Renal cortical epithelial cell (primary cell): ENCODE measurements around the gene CAPN12. TPM values are rescaled to one million over a fixed set of nuclear protein-coding genes. Genes with fewer than 3 reads are reported as not detected.

Experiments used
- DNase-seq: peaks from one replicate; pipeline ENCODE4 v3.0.0-alpha.2; 2011; ENCODE audit warnings: low read depth
- total RNA-seq: library from RNA; depleted of rRNA; stranded (reverse); fragments of >200 nt; gene quantifications from 2 replicates; pipeline ENCODE4 v1.2.3, GENCODE V29; 2014

Gene CAPN12
- total RNA-seq, 1 donor from 2014 or later, result 2.6 TPM

DNA sequence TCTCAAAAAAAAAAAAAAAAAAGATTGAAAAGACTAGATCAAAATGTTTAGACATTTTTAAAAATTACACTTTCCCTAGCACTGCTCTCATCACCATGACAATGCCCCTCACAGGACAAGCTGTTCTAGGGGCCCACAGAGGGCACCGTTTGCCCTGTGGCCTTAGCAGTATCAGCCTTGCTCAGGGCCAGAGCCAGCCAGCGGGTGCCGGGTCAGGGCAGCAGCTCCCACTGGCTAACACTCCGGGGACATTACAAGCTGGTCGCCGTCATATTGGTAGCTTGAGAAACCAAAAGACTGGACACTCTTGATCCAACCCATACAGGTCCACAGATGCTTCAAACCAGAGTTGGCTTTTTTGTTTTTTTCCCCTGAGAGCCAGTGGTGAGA is 18.0 kb downstream of the CAPN12 start:
- DNase-seq, result no peak

- DNase-seq, result no peak
Observed at GRCh38 chr19:38725469-38726283, 18.6 kb downstream of the CAPN12 start.

- no peak for DNase-seq
Observed at GRCh38 chr19:38723990-38724854, 20.1 kb downstream of the CAPN12 start.

GRCh38 chr19:38723606-38723965 is 20.7 kb downstream of the CAPN12 start:
- no peak for DNase-seq

- DNase-seq, result no peak
Observed at GRCh38 chr19:38722947-38723605, 21.2 kb downstream of the CAPN12 start.

DNA sequence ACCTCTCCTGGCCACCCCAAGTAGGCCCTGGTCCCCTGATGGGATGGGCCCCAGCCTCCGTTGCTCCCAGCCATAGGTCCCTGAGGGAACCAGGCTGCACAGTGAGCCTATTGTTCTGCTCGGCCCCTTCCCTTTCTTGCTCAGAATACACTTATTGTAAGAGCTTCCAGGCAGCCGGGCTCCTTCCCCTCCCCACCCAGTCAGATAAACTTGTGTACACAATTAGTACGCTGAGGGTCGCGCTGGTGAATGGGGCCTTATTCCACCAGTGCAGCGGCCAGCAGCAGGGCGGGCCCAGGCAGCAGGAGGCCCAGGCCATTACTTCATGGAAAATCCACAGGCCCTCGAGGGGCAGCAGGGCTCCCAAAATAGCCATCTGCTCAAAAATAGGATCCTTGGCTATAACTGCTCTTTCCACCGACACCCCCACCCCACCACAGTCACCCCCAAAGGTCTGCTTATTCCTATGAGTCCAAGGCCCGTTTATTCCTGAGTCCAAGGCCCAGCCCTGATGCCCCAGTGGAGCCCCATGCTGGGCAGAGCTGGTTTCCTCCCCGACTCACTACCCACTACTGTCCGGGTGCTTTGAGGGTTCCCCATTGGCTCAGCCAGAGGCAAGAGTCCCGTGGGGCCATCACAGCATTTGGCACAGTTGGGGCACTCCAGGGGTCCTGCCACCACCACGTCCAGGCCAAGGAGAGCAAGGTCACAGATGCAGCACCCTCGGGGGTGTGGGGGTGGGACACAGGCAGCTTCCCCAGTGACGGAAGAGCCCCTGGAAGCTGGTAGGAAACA is 22.1 kb downstream of the CAPN12 start:
- no peak for DNase-seq

- no peak for DNase-seq
Observed at GRCh38 chr19:38721496-38721895, 22.8 kb downstream of the CAPN12 start.

DNA sequence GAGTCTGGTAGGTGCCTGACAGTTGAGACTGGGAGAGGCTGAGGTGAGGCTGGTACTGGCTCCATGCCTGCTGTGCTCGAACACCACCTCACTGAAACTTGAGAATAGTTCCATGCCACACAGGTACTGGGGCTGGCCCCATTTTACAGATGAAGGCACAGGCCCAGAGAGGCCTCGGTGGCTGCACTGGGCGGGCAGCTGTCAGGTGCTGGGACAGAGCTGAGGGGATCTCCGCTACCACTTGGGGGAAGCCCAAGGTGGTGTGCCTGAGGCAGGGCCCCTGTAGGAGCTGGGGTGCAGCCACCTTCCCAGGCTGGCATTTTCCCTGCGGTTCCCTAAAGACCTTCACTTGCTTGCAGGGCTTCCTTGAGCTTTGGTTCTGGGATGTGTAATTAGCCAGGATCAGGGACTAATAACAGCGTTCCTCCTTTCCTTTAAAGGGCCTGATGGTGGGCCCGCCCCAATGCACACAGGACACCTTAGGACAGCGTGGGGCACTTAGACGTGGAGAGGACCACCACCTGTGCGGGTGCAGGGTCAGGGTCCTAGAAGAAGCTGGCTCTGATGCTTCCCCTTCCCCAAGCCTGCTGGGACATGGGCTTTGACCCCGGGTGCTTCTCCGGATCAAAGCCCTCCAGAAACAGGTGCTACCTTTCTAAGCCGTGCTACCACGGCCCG is 23.6 kb downstream of the CAPN12 start:
- DNase-seq, result no peak

GRCh38 chr19:38719761-38720558 is 24.3 kb downstream of the CAPN12 start:
- DNase-seq, result no peak

- peak; percentile 46 for DNase-seq
Observed at GRCh38 chr19:38718747-38719543, 25.3 kb downstream of the CAPN12 start.

DNA sequence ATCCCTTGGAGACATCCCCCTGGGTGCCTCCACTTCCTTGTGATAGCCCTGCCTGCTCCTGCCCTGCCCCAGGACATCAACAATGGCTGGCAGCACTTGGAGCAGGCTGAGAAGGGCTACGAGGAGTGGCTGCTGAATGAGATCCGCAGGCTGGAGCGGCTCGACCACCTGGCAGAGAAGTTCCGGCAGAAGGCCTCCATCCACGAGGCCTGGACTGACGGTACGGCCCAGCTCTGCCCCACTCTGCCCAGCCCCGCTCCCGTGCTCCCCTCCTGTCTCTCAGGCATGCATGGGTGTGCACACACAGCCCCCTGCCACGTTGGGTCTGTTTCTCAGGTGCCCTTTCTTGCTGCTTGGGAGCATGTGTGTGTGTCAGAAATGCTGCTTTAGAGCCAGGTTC is 26.4 kb downstream of the CAPN12 start:
- DNase-seq, result no peak

DNA sequence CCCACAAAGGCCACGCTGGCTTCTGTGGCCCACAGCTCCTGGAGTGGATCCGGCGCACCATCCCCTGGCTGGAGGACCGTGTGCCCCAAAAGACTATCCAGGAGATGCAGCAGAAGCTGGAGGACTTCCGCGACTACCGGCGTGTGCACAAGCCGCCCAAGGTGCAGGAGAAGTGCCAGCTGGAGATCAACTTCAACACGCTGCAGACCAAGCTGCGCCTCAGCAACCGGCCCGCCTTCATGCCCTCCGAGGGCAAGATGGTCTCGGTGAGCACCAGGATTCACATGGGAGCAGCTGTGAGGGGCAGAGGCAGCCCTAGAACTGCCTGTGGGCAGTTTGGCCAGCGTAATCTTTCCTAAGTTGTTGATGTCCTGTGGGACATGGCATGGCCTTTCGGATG is 27.2 kb downstream of the CAPN12 start:
- no peak for DNase-seq

DNA sequence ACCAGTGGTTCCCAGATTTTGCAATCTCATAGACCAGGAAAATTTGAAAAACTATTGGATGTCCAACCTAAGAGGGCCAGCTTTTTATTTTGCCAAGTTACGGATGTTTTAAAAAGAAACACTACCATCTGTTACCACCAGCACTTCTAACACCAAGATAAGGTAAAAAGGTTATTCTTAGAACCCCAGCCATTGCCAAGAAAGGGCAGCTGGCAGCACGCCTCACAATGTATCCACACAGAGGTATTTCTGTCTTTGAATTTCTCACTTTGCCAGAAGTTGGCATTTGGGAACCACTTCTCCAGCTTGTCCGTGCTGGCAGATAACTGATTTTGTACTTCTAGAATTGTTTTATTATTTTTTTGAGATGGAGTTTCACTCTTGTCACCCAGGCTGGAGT is 28.7 kb downstream of the CAPN12 start:
- DNase-seq, result no peak

DNA sequence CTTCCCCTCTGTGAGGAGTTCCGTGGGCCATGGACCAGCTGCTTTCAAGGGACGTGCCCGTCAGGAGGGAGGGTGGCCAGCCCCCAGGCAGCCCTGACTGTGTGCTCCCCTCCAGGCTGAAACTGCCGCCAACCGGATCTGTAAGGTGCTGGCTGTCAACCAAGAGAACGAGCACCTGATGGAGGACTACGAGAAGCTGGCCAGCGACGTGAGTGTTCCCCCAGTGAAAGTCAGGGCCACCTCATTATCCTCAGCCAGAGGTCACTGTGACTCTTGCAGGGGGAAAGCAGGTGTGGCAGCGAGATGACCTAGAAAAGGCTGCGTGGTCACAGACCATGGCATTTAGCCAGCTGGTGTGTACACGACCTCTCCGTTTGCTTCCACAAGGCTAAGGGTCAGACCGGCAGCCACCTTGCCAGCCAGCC is 29.9 kb downstream of the CAPN12 start:
- DNase-seq, result no peak

DNA sequence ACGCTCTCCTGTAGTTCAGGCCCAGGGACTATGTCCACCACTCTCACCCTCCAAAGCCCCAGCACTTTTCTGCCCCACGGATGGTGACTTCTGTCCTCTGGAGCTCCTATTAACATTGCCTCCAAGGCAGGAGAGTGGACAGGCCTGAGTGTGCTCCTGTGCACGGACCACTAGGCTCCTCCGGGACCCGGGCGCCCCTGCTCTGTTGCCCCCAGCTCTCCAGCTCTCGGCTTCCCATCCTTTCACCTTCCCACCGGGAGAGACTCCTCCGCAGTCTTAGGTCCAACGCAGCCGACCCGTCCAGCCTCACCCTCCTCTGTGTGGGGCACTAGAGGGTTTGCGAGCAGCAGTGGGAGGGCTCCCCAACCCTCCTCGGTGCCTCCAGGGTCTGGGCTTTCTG is 30.4 kb downstream of the CAPN12 start:
- DNase-seq, result no peak

GRCh38 chr19:38713227-38713649 is 31.0 kb downstream of the CAPN12 start:
- no peak for DNase-seq

- DNase-seq, result no peak
Observed at GRCh38 chr19:38712161-38712748, 32.0 kb downstream of the CAPN12 start.

DNA sequence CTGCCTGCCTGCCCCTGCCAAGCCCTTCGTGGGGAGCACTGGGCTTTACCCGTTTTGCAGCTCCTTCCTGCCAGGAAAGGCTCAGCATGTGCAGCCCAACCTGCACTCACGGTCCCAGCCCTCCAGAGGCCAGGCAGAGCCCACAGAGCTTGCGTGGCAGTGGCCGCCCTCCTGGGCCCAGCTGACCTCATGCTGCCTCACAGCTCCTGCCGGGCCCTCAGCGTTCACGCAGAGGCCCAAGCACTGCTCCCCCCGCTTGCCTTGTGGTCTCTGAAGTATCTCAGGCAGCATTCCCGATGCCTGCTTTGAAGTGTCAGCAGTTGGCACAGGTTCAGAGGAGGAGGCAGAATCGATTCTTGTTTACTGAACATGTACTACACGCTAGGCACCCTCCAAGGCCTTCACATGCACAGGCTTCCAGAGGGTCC is 32.5 kb downstream of the CAPN12 start:
- DNase-seq, result peak; percentile 85
